PC-9 (cell line): Measurements from ENCODE around the gene SGSM1.

ENCODE experiments used
- CTCF ChIP-seq: fragments of 200-600 bp; sonication (generic); conservative IDR thresholded peaks from 2 replicates; pipeline ENCODE4 v1.6.1; 2017; ENCODE audit warnings: mixed run types, antibody characterized with exemption, mild to moderate bottlenecking, moderate library complexity
- EZH2 ChIP-seq: fragments of 200-600 bp; sonication (generic); IDR thresholded peaks from 2 replicates; pipeline ENCODE4 v1.8.0; 2017; ENCODE audit warnings: antibody characterized with exemption, low read depth

GRCh38 chr22:24964441-24964840 is 158.4 kb downstream of the SGSM1 start:
- no peak for TF ChIP-seq CTCF
- no peak for TF ChIP-seq EZH2
